ENCODE results near the gene FNIP2.

Gene FNIP2

GRCh38 chr4:158760866-158761265 lies 8.0 kb upstream of the FNIP2 start:
- no peak overlapping the region for H3K4me3 ChIP-seq
- no peak overlapping the region for H3K27ac ChIP-seq
- no peaks in the 10 kb centered on the region for H3K27me3 ChIP-seq
- TF ChIP-seq Cebpa-rat (IDR thresholded peaks at IDR 0.05) = no peak
- no peak overlapping the region for H3K9ac ChIP-seq
- peaks cover 10% of the 10 kb centered on the region; the same call in 1 of the 2 replicates for H3K9me3 ChIP-seq
- no peaks in the 10 kb centered on the region for H3K4me1 ChIP-seq
- H3K4me2 ChIP-seq = no peak overlapping the region
- no peaks in the 10 kb centered on the region for H3K36me3 ChIP-seq
- H4K20me1 ChIP-seq = no peaks in the 10 kb centered on the region

GRCh38 chr4:158762553-158762952 lies 6.3 kb upstream of the FNIP2 start:
- H3K4me1 ChIP-seq = peaks cover 2% of the 10 kb centered on the region
- H3K9ac ChIP-seq = no peak overlapping the region
- TF ChIP-seq Cebpa-rat (IDR thresholded peaks at IDR 0.05) = no peak
- no peaks in the 10 kb centered on the region for H3K36me3 ChIP-seq
- H3K27ac ChIP-seq = no peak overlapping the region
- no peaks in the 10 kb centered on the region for H4K20me1 ChIP-seq
- H3K4me3 ChIP-seq = no peak overlapping the region
- no peak overlapping the region for H3K4me2 ChIP-seq
- H3K27me3 ChIP-seq = no peaks in the 10 kb centered on the region
- H3K9me3 ChIP-seq = peaks cover 3% of the 10 kb centered on the region; the same call in 1 of the 2 replicates

GRCh38 chr4:158763462-158763861 lies 5.4 kb upstream of the FNIP2 start:
- no peak overlapping the region for H3K4me2 ChIP-seq
- H3K9ac ChIP-seq = no peak overlapping the region
- TF ChIP-seq Cebpa-rat (IDR thresholded peaks at IDR 0.05) = no peak
- H3K27ac ChIP-seq = no peak overlapping the region
- no peaks in the 10 kb centered on the region for H3K27me3 ChIP-seq
- H3K4me1 ChIP-seq = peaks cover 9% of the 10 kb centered on the region
- no peak overlapping the region for H3K4me3 ChIP-seq
- H4K20me1 ChIP-seq = no peaks in the 10 kb centered on the region
- H3K9me3 ChIP-seq = peaks cover 3% of the 10 kb centered on the region; the same call in 1 of the 2 replicates
- H3K36me3 ChIP-seq = no peaks in the 10 kb centered on the region

- Histone ChIP-seq H3K27me3 (no peaks in the 10 kb centered on the region), H3K36me3 (no peaks in the 10 kb centered on the region), H3K27ac (no peak overlapping the region), H4K20me1 (no peaks in the 10 kb centered on the region), H3K4me2 (no peak overlapping the region), H3K9me3 (no peaks in the 10 kb centered on the region), H3K4me3 (no peak overlapping the region), H3K4me1 (peaks cover 28% of the 10 kb centered on the region), H3K9ac (no peak overlapping the region)
- TF ChIP-seq Cebpa-rat (IDR thresholded peaks at IDR 0.05) = no peak
Observed at GRCh38 chr4:158766434-158767044, 2.3 kb upstream of the FNIP2 start.

GRCh38 chr4:158767451-158767850 lies 1.4 kb upstream of the FNIP2 start:
- H3K36me3 ChIP-seq = no peaks in the 10 kb centered on the region
- peak overlapping the region; percentile 80 for H3K4me2 ChIP-seq
- no peak overlapping the region for H3K27ac ChIP-seq
- H3K4me3 ChIP-seq = no peak overlapping the region
- H3K9me3 ChIP-seq = no peaks in the 10 kb centered on the region
- H4K20me1 ChIP-seq = peaks cover 3% of the 10 kb centered on the region; the same call in 1 of the 2 replicates
- H3K9ac ChIP-seq = peak overlapping the region; percentile 88; the same call in 1 of the 2 replicates
- H3K27me3 ChIP-seq = no peaks in the 10 kb centered on the region
- TF ChIP-seq Cebpa-rat (IDR thresholded peaks at IDR 0.05) = no peak
- H3K4me1 ChIP-seq = peaks cover 28% of the 10 kb centered on the region

GRCh38 chr4:158769175-158769921 lies 522 bp downstream of the FNIP2 start:
- Histone ChIP-seq H3K4me1 (peaks cover 28% of the 10 kb centered on the region), H4K20me1 (peaks cover 14% of the 10 kb centered on the region), H3K36me3 (no peaks in the 10 kb centered on the region), H3K9me3 (no peaks in the 10 kb centered on the region), H3K4me2 (peak overlapping the region; percentile 80), H3K27ac (peak overlapping the region; percentile 90), H3K27me3 (no peaks in the 10 kb centered on the region), H3K4me3 (peak overlapping the region; percentile 94), H3K9ac (peak overlapping the region; percentile 88)
- TF ChIP-seq Cebpa-rat (IDR thresholded peaks at IDR 0.05) = no peak

- no peak overlapping the region for H3K4me3 ChIP-seq
- no peaks in the 10 kb centered on the region for H3K27me3 ChIP-seq
- H3K36me3 ChIP-seq = no peaks in the 10 kb centered on the region
- peak overlapping the region; percentile 80; the same call in 1 of the 2 replicates for H3K4me2 ChIP-seq
- H3K4me1 ChIP-seq = peaks cover 28% of the 10 kb centered on the region
- H3K9ac ChIP-seq = no peak overlapping the region
- no peaks in the 10 kb centered on the region for H3K9me3 ChIP-seq
- H3K27ac ChIP-seq = no peak overlapping the region
- H4K20me1 ChIP-seq = peaks cover 17% of the 10 kb centered on the region
- no peak for TF ChIP-seq Cebpa-rat (IDR thresholded peaks at IDR 0.05)
Observed at GRCh38 chr4:158770671-158771070, 1.8 kb downstream of the FNIP2 start.

- no peak overlapping the region for H3K4me3 ChIP-seq
- H4K20me1 ChIP-seq = peaks cover 17% of the 10 kb centered on the region
- H3K36me3 ChIP-seq = no peaks in the 10 kb centered on the region
- H3K4me2 ChIP-seq = no peak overlapping the region
- no peak for TF ChIP-seq Cebpa-rat (IDR thresholded peaks at IDR 0.05)
- H3K9ac ChIP-seq = no peak overlapping the region
- H3K9me3 ChIP-seq = no peaks in the 10 kb centered on the region
- H3K27me3 ChIP-seq = no peaks in the 10 kb centered on the region
- no peak overlapping the region for H3K27ac ChIP-seq
- H3K4me1 ChIP-seq = peaks cover 28% of the 10 kb centered on the region
Observed at GRCh38 chr4:158771776-158772175, 3.0 kb downstream of the FNIP2 start.

- H3K27ac ChIP-seq = no peak overlapping the region
- TF ChIP-seq Cebpa-rat (IDR thresholded peaks at IDR 0.05) = no peak
- H3K9ac ChIP-seq = no peak overlapping the region
- no peak overlapping the region for H3K4me2 ChIP-seq
- H3K9me3 ChIP-seq = no peaks in the 10 kb centered on the region
- H4K20me1 ChIP-seq = peaks cover 17% of the 10 kb centered on the region
- H3K4me3 ChIP-seq = no peak overlapping the region
- no peaks in the 10 kb centered on the region for H3K36me3 ChIP-seq
- H3K27me3 ChIP-seq = no peaks in the 10 kb centered on the region
- peaks cover 29% of the 10 kb centered on the region for H3K4me1 ChIP-seq
Observed at GRCh38 chr4:158775091-158775651, 6.3 kb downstream of the FNIP2 start.

GRCh38 chr4:158776106-158776505 lies 7.3 kb downstream of the FNIP2 start:
- H4K20me1 ChIP-seq = peaks cover 17% of the 10 kb centered on the region
- TF ChIP-seq Cebpa-rat (IDR thresholded peaks at IDR 0.05) = no peak
- H3K4me3 ChIP-seq = no peak overlapping the region
- H3K4me1 ChIP-seq = peaks cover 20% of the 10 kb centered on the region
- no peak overlapping the region for H3K9ac ChIP-seq
- H3K4me2 ChIP-seq = no peak overlapping the region
- H3K36me3 ChIP-seq = no peaks in the 10 kb centered on the region
- H3K27me3 ChIP-seq = no peaks in the 10 kb centered on the region
- no peaks in the 10 kb centered on the region for H3K9me3 ChIP-seq
- H3K27ac ChIP-seq = no peak overlapping the region

All from BLaER1 (cell line).